Measurements from ENCODE around the gene GJA4.

DNA sequence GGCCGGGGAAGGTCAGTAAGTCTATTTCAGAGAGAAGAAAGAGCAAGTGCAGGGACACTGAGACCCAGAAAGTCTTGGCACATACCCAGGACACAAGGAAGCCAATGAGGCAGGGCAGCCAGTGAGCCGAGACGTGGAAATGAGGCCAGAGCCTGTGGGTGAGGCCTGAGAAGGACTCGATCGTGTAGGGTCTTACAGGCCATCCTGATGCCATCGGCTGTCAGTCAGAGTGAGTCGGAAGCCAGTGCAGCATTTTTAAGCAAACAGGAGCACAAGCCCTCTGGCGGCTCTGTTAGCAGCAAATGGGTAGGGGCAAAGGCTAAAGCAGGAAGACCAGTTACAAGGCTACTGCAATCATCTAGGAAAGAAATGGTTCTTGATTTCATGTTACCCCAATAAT, 17.8 kb upstream of the GJA4 start:
- TF ChIP-seq, protein P1, sequence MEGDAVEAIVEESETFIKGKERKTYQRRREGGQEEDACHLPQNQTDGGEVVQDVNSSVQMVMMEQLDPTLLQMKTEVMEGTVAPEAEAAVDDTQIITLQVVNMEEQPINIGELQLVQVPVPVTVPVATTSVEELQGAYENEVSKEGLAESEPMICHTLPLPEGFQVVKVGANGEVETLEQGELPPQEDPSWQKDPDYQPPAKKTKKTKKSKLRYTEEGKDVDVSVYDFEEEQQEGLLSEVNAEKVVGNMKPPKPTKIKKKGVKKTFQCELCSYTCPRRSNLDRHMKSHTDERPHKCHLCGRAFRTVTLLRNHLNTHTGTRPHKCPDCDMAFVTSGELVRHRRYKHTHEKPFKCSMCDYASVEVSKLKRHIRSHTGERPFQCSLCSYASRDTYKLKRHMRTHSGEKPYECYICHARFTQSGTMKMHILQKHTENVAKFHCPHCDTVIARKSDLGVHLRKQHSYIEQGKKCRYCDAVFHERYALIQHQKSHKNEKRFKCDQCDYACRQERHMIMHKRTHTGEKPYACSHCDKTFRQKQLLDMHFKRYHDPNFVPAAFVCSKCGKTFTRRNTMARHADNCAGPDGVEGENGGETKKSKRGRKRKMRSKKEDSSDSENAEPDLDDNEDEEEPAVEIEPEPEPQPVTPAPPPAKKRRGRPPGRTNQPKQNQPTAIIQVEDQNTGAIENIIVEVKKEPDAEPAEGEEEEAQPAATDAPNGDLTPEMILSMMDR (IDR thresholded peaks at IDR 0.05): no peak
- TF ChIP-seq POLR2A (IDR thresholded peaks at IDR 0.05): no peak
